GM21390 (cell line): Measurements from ENCODE around the gene PARG.
A peak's percentile ranks its signal among the peaks of the same experiment; 100 is the strongest.
"Not testable (repeated sequence)": the region's sequence is repeated elsewhere in the genome, so short reads cannot be mapped to it uniquely, and the experiment has no call there.

Experiments
- ATAC-seq: cut with Tn5 transposase; IDR thresholded peaks from one replicate; pipeline ENCODE4 v1.9.1; 2021; ENCODE audit not compliant: unreplicated experiment

The PARG gene

GRCh38 chr10:49941447-49942338 lies at the start of gene PARG, which contains the start of gene TIMM23B:
TSS of gene PARG (minus strand) at chr10:49942027. CDS start at chr10:49941725, 302 bp downstream.
TSS of gene TIMM23B (plus strand) at chr10:49942053. CDS start at chr10:49942195, 142 bp downstream.
- peak; percentile 75 for ATAC-seq

- not testable (repeated sequence) for ATAC-seq
Measured at GRCh38 chr10:49988376-49988775, 46.5 kb upstream of the PARG start, which contains the start of gene AGAP6. TSS of gene AGAP6 (plus strand) at chr10:49988406. CDS start at chr10:49988716, 310 bp downstream.

- ATAC-seq: not testable (repeated sequence)
Measured at GRCh38 chr10:49987207-49987606, 45.4 kb upstream of the PARG start.

- not testable (repeated sequence) for ATAC-seq
Measured at GRCh38 chr10:49977756-49978155, 35.9 kb upstream of the PARG start.

- ATAC-seq: not testable (repeated sequence)
Measured at GRCh38 chr10:49972094-49972493, 30.3 kb upstream of the PARG start.

- not testable (repeated sequence) for ATAC-seq
Measured at GRCh38 chr10:49971466-49971865, 29.6 kb upstream of the PARG start.

GRCh38 chr10:49970331-49970857 lies 28.6 kb upstream of the PARG start:
- ATAC-seq: not testable (repeated sequence)

- not testable (repeated sequence) for ATAC-seq
Measured at GRCh38 chr10:49953122-49953521, 11.3 kb upstream of the PARG start.

- ATAC-seq: not testable (repeated sequence)
Measured at GRCh38 chr10:49952006-49952405, 10.2 kb upstream of the PARG start.

GRCh38 chr10:49948737-49949136 lies 6.9 kb upstream of the PARG start:
- not testable (repeated sequence) for ATAC-seq

- ATAC-seq: peak; percentile 75
Measured at GRCh38 chr10:49948142-49948541, 6.3 kb upstream of the PARG start.

GRCh38 chr10:49943607-49944006 lies 1.8 kb upstream of the PARG start:
- ATAC-seq: not testable (repeated sequence)

- ATAC-seq: peak; percentile 13
Measured at GRCh38 chr10:49942339-49942705, 495 bp upstream of the PARG start.

GRCh38 chr10:49931959-49932728 lies 9.7 kb downstream of the PARG start:
- not testable (repeated sequence) for ATAC-seq

GRCh38 chr10:49931276-49931675 lies 10.6 kb downstream of the PARG start:
- ATAC-seq: not testable (repeated sequence)

- ATAC-seq: not testable (repeated sequence)
Measured at GRCh38 chr10:49923572-49923971, 18.3 kb downstream of the PARG start.

- not testable (repeated sequence) for ATAC-seq
Measured at GRCh38 chr10:49922041-49922440, 19.8 kb downstream of the PARG start.

GRCh38 chr10:49917927-49918326 lies 23.9 kb downstream of the PARG start:
- not testable (repeated sequence) for ATAC-seq

GRCh38 chr10:49916451-49916850 lies 25.4 kb downstream of the PARG start:
- ATAC-seq: not testable (repeated sequence)

GRCh38 chr10:49910295-49910694 lies 31.5 kb downstream of the PARG start:
- ATAC-seq: not testable (repeated sequence)
